Measurements from ENCODE around the gene RAX2.

DNA sequence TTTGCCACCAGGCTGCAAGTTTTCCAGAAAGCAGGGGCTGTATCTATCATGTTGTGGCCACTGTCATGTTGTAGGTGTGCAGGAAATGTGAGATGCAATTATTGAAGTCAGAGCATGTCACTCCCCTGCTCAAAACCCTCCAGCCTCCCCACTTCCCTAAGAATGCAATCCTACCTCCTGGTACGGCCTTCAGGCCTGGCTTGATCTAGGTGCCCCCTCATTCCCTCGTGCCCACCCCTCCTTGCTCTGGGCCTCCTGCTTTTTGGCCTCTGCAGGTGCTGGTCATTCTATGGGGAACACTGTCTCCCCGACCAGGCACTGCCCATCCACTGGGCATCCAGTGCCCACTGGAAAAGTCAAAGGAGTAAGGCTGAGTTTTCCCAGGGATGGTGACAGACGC lies 42.6 kb upstream of the RAX2 start:
- TF ChIP-seq, protein P1, sequence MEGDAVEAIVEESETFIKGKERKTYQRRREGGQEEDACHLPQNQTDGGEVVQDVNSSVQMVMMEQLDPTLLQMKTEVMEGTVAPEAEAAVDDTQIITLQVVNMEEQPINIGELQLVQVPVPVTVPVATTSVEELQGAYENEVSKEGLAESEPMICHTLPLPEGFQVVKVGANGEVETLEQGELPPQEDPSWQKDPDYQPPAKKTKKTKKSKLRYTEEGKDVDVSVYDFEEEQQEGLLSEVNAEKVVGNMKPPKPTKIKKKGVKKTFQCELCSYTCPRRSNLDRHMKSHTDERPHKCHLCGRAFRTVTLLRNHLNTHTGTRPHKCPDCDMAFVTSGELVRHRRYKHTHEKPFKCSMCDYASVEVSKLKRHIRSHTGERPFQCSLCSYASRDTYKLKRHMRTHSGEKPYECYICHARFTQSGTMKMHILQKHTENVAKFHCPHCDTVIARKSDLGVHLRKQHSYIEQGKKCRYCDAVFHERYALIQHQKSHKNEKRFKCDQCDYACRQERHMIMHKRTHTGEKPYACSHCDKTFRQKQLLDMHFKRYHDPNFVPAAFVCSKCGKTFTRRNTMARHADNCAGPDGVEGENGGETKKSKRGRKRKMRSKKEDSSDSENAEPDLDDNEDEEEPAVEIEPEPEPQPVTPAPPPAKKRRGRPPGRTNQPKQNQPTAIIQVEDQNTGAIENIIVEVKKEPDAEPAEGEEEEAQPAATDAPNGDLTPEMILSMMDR (conservative IDR thresholded peaks at IDR 0.05) = no peak
- TF ChIP-seq ZFX (IDR thresholded peaks at IDR 0.05) = no peak
